ENCODE results near the gene FBXL13.
"Not testable (repeated sequence)": the region's sequence is repeated elsewhere in the genome, so short reads cannot be mapped to it uniquely, and the experiment has no call there.

FBXL13 gene

GRCh38 chr7:102811942-102812678, 262.5 kb downstream of the FBXL13 start:
- DNase-seq: no peak

- no peak for DNase-seq
These were observed 263.7 kb downstream of the FBXL13 start for GRCh38 chr7:102810916-102811315.

DNA sequence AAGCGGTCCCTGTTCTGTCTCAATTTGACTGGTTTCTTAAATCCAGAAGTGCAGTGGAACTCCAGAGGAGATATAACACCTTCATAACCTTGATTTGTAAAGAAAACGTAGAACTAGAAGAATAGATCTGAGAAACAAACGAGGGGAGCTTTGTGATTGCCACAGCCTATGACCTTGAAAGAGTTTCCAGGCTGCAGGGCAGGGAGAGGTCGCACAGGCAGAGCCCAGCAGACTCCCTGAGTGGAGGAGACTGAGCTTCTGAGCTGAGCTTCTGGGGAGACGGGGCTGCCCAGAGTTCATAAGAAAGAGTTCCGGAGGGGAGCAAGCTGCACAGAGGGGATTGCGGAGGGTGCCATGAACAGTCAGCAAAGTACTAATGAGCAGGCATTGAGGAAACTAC, 268.0 kb downstream of the FBXL13 start:
- no peak for DNase-seq

- not testable (repeated sequence) for DNase-seq
These were observed 278.5 kb downstream of the FBXL13 start for GRCh38 chr7:102795987-102796595.

- DNase-seq: not testable (repeated sequence)
These were observed 280.0 kb downstream of the FBXL13 start for GRCh38 chr7:102794567-102794966.

GRCh38 chr7:102791831-102792230, 282.8 kb downstream of the FBXL13 start:
- DNase-seq: not testable (repeated sequence)

DNA sequence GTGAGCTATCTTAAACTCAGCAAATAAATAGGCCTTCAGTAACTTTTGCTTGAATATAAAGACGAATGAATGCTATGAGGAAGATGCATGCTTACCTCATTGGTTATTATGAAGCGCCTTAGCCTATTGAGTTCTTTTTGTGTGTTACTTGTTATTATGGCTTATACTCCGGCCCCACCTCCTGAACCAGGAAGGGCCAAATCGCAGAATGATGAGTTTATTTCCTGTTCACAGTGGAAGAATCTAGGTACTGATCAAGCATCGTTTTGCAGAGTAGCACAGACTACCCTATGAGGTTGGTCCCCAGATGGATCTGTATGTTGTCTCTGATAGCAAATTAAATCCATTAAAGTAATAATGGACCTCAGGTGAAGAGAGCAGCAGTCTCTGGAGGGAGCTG, 283.2 kb downstream of the FBXL13 start:
- DNase-seq: not testable (repeated sequence)

- DNase-seq: not testable (repeated sequence)
These were observed 284.1 kb downstream of the FBXL13 start for GRCh38 chr7:102790364-102791100.

- not testable (repeated sequence) for DNase-seq
These were observed 285.8 kb downstream of the FBXL13 start for GRCh38 chr7:102788770-102789169.

- not testable (repeated sequence) for DNase-seq
These were observed 293.7 kb downstream of the FBXL13 start for GRCh38 chr7:102780926-102781325.

- DNase-seq: not testable (repeated sequence)
These were observed 295.9 kb downstream of the FBXL13 start for GRCh38 chr7:102778663-102779062.

DNA sequence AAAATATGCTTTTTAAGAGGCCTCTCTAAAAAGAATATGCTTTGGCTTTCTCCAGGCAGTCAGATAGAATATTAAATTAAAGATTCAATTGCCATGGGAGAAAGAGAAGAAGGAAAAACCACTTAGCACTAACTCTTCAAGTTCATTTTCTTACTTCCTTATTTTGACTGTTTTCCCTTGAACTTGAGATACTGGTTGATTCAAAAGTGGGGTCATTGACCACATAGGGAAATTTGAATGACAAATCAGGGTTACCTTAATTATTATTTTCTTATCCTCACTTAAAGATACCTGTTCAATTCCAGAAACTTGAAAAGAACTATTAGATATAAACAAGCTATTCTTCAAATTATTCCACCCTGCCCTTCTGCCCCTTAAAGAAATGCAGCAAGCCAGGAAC, 298.4 kb downstream of the FBXL13 start:
- not testable (repeated sequence) for DNase-seq

GRCh38 chr7:102770467-102770866, 304.1 kb downstream of the FBXL13 start:
- DNase-seq: not testable (repeated sequence)

- not testable (repeated sequence) for DNase-seq
These were observed 304.9 kb downstream of the FBXL13 start for GRCh38 chr7:102769657-102770192.

DNA sequence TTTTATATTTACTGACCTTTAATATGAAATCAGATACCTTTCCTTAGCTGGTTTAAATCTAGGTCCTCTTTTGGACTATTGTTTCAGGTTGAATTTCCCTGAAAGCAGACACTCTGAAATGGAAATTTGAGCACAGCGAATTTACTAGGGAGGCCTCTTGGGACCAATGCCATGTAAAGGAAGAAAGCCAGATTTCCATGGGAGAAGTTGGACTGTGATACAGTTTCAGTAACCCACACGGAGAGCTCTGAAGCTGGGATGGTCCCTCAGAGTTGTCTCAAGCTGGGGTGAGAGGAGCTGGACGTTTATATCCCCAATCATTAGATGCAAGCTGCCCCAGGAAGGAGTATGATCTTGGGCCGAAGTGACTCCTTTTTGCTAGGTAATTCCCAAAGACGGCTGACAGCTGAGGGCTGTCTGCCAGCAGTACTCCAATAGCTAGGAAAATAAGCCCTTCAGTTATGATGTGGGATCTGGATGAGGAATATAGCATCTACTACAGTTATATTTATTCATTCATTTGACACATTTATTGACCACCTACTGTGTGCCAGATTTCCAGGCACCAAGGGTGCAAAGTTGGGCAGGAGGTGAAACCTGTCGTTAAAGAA, 311.2 kb downstream of the FBXL13 start:
- not testable (repeated sequence) for DNase-seq
